CD4-positive, alpha-beta memory T cell (primary cell): Measurements from ENCODE around the gene HOXA13. TPM values are rescaled to one million over a fixed set of nuclear protein-coding genes. Genes with fewer than 3 reads are reported as not detected.

Source experiments
- CTCF ChIA-PET: fragments of 350-600 bp; sonication (Branson Sonifier 250); formaldehyde crosslinking; loops from one replicate; lab custom pipeline; 2021; ENCODE audit warnings: inconsistent platforms; ENCODE audit not compliant: partially characterized antibody; lab: Charles Lee
- POLR2A ChIA-PET: fragments of 350-600 bp; sonication (Branson Sonifier 250); formaldehyde crosslinking; loops from one replicate; lab custom pipeline; 2021; ENCODE audit not compliant: partially characterized antibody; lab: Charles Lee
- DNase-seq, 5 donors: peaks; one replicate each; pipeline versions ENCODE4 v3.0.0 to v3.0.0-alpha.2; 2020 to 2022; ENCODE audit warnings: mixed read lengths in 1 of 5
- H3K27ac ChIP-seq: one replicate; pipeline ENCODE4 v1.7.0; 2013; ENCODE audit warnings: low read depth, low read length
- H3K27me3 ChIP-seq: 2 replicates; pipeline ENCODE4 v1.7.0; 2013; ENCODE audit warnings: mild to moderate bottlenecking, low read length, moderate library complexity; ENCODE audit not compliant: insufficient read depth
- H3K36me3 ChIP-seq: 2 replicates; pipeline ENCODE4 v1.7.0; 2013; ENCODE audit warnings: mild to moderate bottlenecking, low read length, moderate library complexity; ENCODE audit not compliant: insufficient read depth
- H3K4me1 ChIP-seq: 2 replicates; pipeline ENCODE4 v1.7.0; 2013; ENCODE audit warnings: mild to moderate bottlenecking, low read length, moderate library complexity; ENCODE audit not compliant: insufficient read depth
- H3K4me3 ChIP-seq, 2 donors: one replicate each; pipeline ENCODE4 v1.7.0; 2013; ENCODE audit warnings: low read length in 2 of 2, mild to moderate bottlenecking in 1 of 2
- H3K9me3 ChIP-seq, 2 donors: one replicate each; pipeline ENCODE4 v1.7.0; 2013; ENCODE audit warnings: low read length in 2 of 2, control low read depth in 1 of 2; ENCODE audit not compliant: control insufficient read depth in 1 of 2
- H3K27ac Mint-ChIP-seq, 7 donors: one replicate each; pipeline ENCODE4 v1.8.0; 2020 to 2021; ENCODE audit warnings: mixed read lengths in 7 of 7, mild to moderate bottlenecking in 6 of 7, inconsistent platforms in 3 of 7, moderate library complexity in 3 of 7
- H3K27me3 Mint-ChIP-seq, 2 donors: one replicate each; pipeline ENCODE4 v1.8.0; 2020 to 2021; ENCODE audit warnings: mixed read lengths in 2 of 2
- H3K36me3 Mint-ChIP-seq, 2 donors: one replicate each; pipeline ENCODE4 v1.8.0; 2020 to 2021; ENCODE audit warnings: mixed read lengths in 2 of 2, inconsistent platforms in 1 of 2, mild to moderate bottlenecking in 1 of 2
- H3K4me1 Mint-ChIP-seq, 4 donors: one replicate each; pipeline ENCODE4 v1.8.0; 2020 to 2021; ENCODE audit warnings: mixed read lengths in 4 of 4, mild to moderate bottlenecking in 1 of 4
- H3K4me3 Mint-ChIP-seq, 8 donors: one replicate each; pipeline ENCODE4 v1.8.0; 2020 to 2021; ENCODE audit warnings: mixed read lengths in 8 of 8, mild to moderate bottlenecking in 7 of 8, moderate library complexity in 6 of 8, inconsistent platforms in 3 of 8
- H3K9me3 Mint-ChIP-seq, 8 donors: one replicate each; pipeline ENCODE4 v1.8.0; 2020 to 2021; ENCODE audit warnings: mixed read lengths in 8 of 8, mild to moderate bottlenecking in 5 of 8, inconsistent platforms in 3 of 8, moderate library complexity in 1 of 8
- intact Hi-C: fragments of 100-400 bp; cut with micrococcal nuclease; formaldehyde crosslinking; loops from one replicate; pipeline ENCODE4 v1.15.1; 2023
- polyA plus RNA-seq, 2 donors: library from polyadenylated mRNA; unstranded; fragments of 300-500 nt; fragmentation: Illumina TruSeq; gene quantifications; one replicate each; pipeline ENCODE4 v1.2.3, GENCODE V29; 2021
- total RNA-seq, 2 experiments: library from RNA; stranded (reverse); gene quantifications; one replicate each; pipeline ENCODE4 v1.2.3, GENCODE V29; 2021

HOXA13 gene
- total and polyA plus RNA-seq, 4 experiments from 2014 or later = not detected

GRCh38 chr7:27156508-27156898 lies 43.4 kb downstream of the HOXA13 start, which contains the start of gene HOXA7:
TSS of gene HOXA7 (minus strand) at chr7:27156675. CDS start at chr7:27156545, 130 bp downstream.
- Mint-ChIP-seq H3K27ac (peak within 1 kb of the TSS in 5 of 7 donors; percentile 70 to 93 (median 88)), H3K4me1 (peaks cover 28 to 80% (median 45%) of the 10 kb centered on the region in 4 donors), H3K36me3 (peaks cover 0 to 3% of the 10 kb centered on the region in 2 donors), H3K9me3 (peaks cover 0 to 43% (median 0%) of the 10 kb centered on the region in 8 donors), H3K27me3 (peaks cover 73 to 78% of the 10 kb centered on the region in 2 donors), H3K4me3 (peak within 1 kb of the TSS in 7 of 8 donors; percentile 38 to 88 (median 74))
- Histone ChIP-seq H3K4me3 (no peak within 1 kb of the TSS), H3K36me3 (no peaks in the 10 kb centered on the region), H3K4me1 (peaks cover 53% of the 10 kb centered on the region), H3K27me3 (peaks cover 86% of the 10 kb centered on the region), H3K27ac (no peak within 1 kb of the TSS), H3K9me3 (no peaks in the 10 kb centered on the region)
- ChIA-PET POLR2A (interaction anchor here (0.6 to 1.1 kb wide), 3 partner anchors 16 to 376 kb away, joined by 3 read pairs; no protein-coding TSS in a partner anchor), CTCF (interaction anchor here (0.9 to 1.5 kb wide), 5 partner anchors 12 to 788 kb away, joined by 3 to 6 read pairs (median 4); partner anchors contain the start of gene HOXA10)
- DNase-seq = no peak
- intact Hi-C loops = no loop called here

- Mint-ChIP-seq H3K4me3 (peak overlapping the region in 7 of 8 donors; percentile 38 to 88 (median 74)), H3K27me3 (peaks cover 75 to 80% of the 10 kb centered on the region in 2 donors), H3K9me3 (peaks cover 0 to 43% (median 0%) of the 10 kb centered on the region in 8 donors), H3K36me3 (peaks cover 0 to 3% of the 10 kb centered on the region in 2 donors), H3K27ac (peak overlapping the region in 5 of 7 donors; percentile 36 to 93 (median 88)), H3K4me1 (peaks cover 30 to 83% (median 49%) of the 10 kb centered on the region in 4 donors)
- H3K27me3 ChIP-seq = peaks cover 91% of the 10 kb centered on the region
- H3K4me1 ChIP-seq = peaks cover 54% of the 10 kb centered on the region
- no peaks in the 10 kb centered on the region for H3K9me3 ChIP-seq
- H3K4me3 ChIP-seq = no peak overlapping the region
- peak in 2 of 5 donors; percentile 42 to 45 for DNase-seq
- no peaks in the 10 kb centered on the region for H3K36me3 ChIP-seq
- ChIA-PET POLR2A (interaction anchor here (0.6 to 1.1 kb wide), 2 partner anchors 17 to 376 kb away, joined by 3 read pairs; no protein-coding TSS in a partner anchor), CTCF (interaction anchor here (1.1 to 1.5 kb wide), 4 partner anchors 40 to 787 kb away, joined by 3 to 5 read pairs (median 4); no protein-coding TSS in a partner anchor)
- H3K27ac ChIP-seq = no peak overlapping the region
- intact Hi-C loops = no loop called here
These were observed 43.9 kb downstream of the HOXA13 start for GRCh38 chr7:27155816-27156507.

- Mint-ChIP-seq H3K36me3 (peaks cover 0 to 3% of the 10 kb centered on the region in 2 donors), H3K9me3 (peaks cover 0 to 43% (median 0%) of the 10 kb centered on the region in 8 donors), H3K4me3 (peak overlapping the region; percentile 39 to 88 (median 74)), H3K27ac (peak overlapping the region in 4 of 7 donors; percentile 70 to 91 (median 82)), H3K27me3 (peaks cover 78 to 82% of the 10 kb centered on the region in 2 donors), H3K4me1 (peaks cover 32 to 86% (median 53%) of the 10 kb centered on the region in 4 donors)
- Histone ChIP-seq H3K27ac (no peak overlapping the region), H3K27me3 (peaks cover 95% of the 10 kb centered on the region), H3K4me1 (peaks cover 54% of the 10 kb centered on the region), H3K9me3 (no peaks in the 10 kb centered on the region), H3K4me3 (no peak overlapping the region), H3K36me3 (no peaks in the 10 kb centered on the region)
- no peak for DNase-seq
- POLR2A ChIA-PET = interaction anchor here (0.8 to 1.0 kb wide), 2 partner anchors 11 to 24 kb away, joined by 3 to 4 read pairs; partner anchors contain the start of gene HOXA4
- intact Hi-C loops = loop anchor here (5.0 kb wide), 1 partner anchor 1903 kb away; no protein-coding TSS in a partner anchor
- CTCF ChIA-PET = interaction anchor here (0.9 to 1.3 kb wide), 4 partner anchors 41 to 786 kb away, joined by 3 read pairs; no protein-coding TSS in a partner anchor
These were observed 44.7 kb downstream of the HOXA13 start for GRCh38 chr7:27154901-27155815.

- no peak overlapping the region for H3K27ac ChIP-seq
- H3K4me1 ChIP-seq = peaks cover 51% of the 10 kb centered on the region
- no peak overlapping the region for H3K4me3 ChIP-seq
- Mint-ChIP-seq H3K27me3 (peaks cover 77 to 80% of the 10 kb centered on the region in 2 donors), H3K4me3 (peak overlapping the region in 5 of 8 donors; percentile 49 to 79 (median 69)), H3K4me1 (peaks cover 32 to 79% (median 49%) of the 10 kb centered on the region in 4 donors), H3K36me3 (peaks cover 0 to 3% of the 10 kb centered on the region in 2 donors), H3K27ac (peak overlapping the region in 1 of 7 donors; percentile 88), H3K9me3 (peaks cover 0 to 40% (median 0%) of the 10 kb centered on the region in 8 donors)
- DNase-seq = no peak
- no peaks in the 10 kb centered on the region for H3K9me3 ChIP-seq
- no peaks in the 10 kb centered on the region for H3K36me3 ChIP-seq
- peaks cover 94% of the 10 kb centered on the region for H3K27me3 ChIP-seq
- ChIA-PET POLR2A (interaction anchor here (0.8 to 1.0 kb wide), 2 partner anchors 12 to 23 kb away, joined by 3 to 4 read pairs; partner anchors contain the start of gene HOXA4), CTCF (interaction anchor here (0.9 to 1.3 kb wide), 5 partner anchors 8 to 785 kb away, joined by 3 to 4 read pairs (median 3); no protein-coding TSS in a partner anchor)
- intact Hi-C loops = loop anchor here (5.0 kb wide), 1 partner anchor 1902 kb away; no protein-coding TSS in a partner anchor
These were observed 45.5 kb downstream of the HOXA13 start for GRCh38 chr7:27154369-27154768.

GRCh38 chr7:27153526-27153925 lies 46.4 kb downstream of the HOXA13 start:
- Mint-ChIP-seq H3K9me3 (peaks cover 0 to 34% (median 0%) of the 10 kb centered on the region in 8 donors), H3K27me3 (peaks cover 78 to 79% of the 10 kb centered on the region in 2 donors), H3K36me3 (peaks cover 0 to 3% of the 10 kb centered on the region in 2 donors), H3K4me3 (peak overlapping the region in 3 of 8 donors; percentile 0 to 48 (median 17)), H3K4me1 (peaks cover 30 to 74% (median 46%) of the 10 kb centered on the region in 4 donors), H3K27ac (peak overlapping the region in 2 of 7 donors; percentile 42 to 88)
- Histone ChIP-seq H3K4me3 (no peak overlapping the region), H3K27me3 (peaks cover 93% of the 10 kb centered on the region), H3K4me1 (peaks cover 51% of the 10 kb centered on the region), H3K36me3 (no peaks in the 10 kb centered on the region), H3K9me3 (no peaks in the 10 kb centered on the region), H3K27ac (no peak overlapping the region)
- ChIA-PET CTCF (interaction anchor here (1.0 to 1.2 kb wide), 2 partner anchors 9 to 24 kb away, joined by 3 to 4 read pairs; no protein-coding TSS in a partner anchor), POLR2A (no interaction called here)
- intact Hi-C loops = loop anchor here (5.0 kb wide), 1 partner anchor 1901 kb away; no protein-coding TSS in a partner anchor
- DNase-seq = no peak

- POLR2A ChIA-PET = no interaction called here
- Mint-ChIP-seq H3K27me3 (peaks cover 79 to 80% of the 10 kb centered on the region in 2 donors), H3K4me3 (peak overlapping the region in 2 of 8 donors; percentile 17 to 25), H3K4me1 (peaks cover 30 to 74% (median 47%) of the 10 kb centered on the region in 4 donors), H3K36me3 (peaks cover 0 to 3% of the 10 kb centered on the region in 2 donors), H3K9me3 (peaks cover 0 to 34% (median 0%) of the 10 kb centered on the region in 8 donors), H3K27ac (peak overlapping the region in 1 of 7 donors; percentile 88)
- Histone ChIP-seq H3K4me1 (peaks cover 51% of the 10 kb centered on the region), H3K27me3 (peaks cover 93% of the 10 kb centered on the region), H3K27ac (no peak overlapping the region), H3K36me3 (no peaks in the 10 kb centered on the region), H3K9me3 (no peaks in the 10 kb centered on the region), H3K4me3 (no peak overlapping the region)
- CTCF ChIA-PET = interaction anchor here (0.7 to 5.0 kb wide), 2 partner anchors 9 to 26 kb away, joined by 3 to 66 read pairs; no protein-coding TSS in a partner anchor
- DNase-seq = no peak
- intact Hi-C loops = loop anchor here (5.0 kb wide), 1 partner anchor 1901 kb away; no protein-coding TSS in a partner anchor
These were observed 47.0 kb downstream of the HOXA13 start for GRCh38 chr7:27152816-27153442.
